Cardiac fibroblast (primary cell): ENCODE measurements around the gene DPPA3.
"Not testable (repeated sequence)": the region's sequence is repeated elsewhere in the genome, so short reads cannot be mapped to it uniquely, and the experiment has no call there.

ENCODE experiments used
- DNase-seq, 2 donors: peaks; one replicate each; pipeline versions ENCODE4 v3.0.0 to v3.0.0-alpha.2; 2010; ENCODE audit warnings: low read depth in 2 of 2
- H3K4me3 ChIP-seq, 2 donors: replicated peaks in 1 of 2; 1 replicate in 1 of 2; 2 replicates in 1 of 2; pipeline ENCODE4 v1.5.1; 2011; ENCODE audit warnings: low read depth in 2 of 2, low read length in 2 of 2, mild to moderate bottlenecking in 2 of 2, moderate library complexity in 1 of 2
- CTCF ChIP-seq: IDR thresholded peaks from one replicate; pipeline ENCODE4 v1.5.1; 2011; ENCODE audit warnings: low read depth, mild to moderate bottlenecking, low read length, inconsistent platforms

The DPPA3 gene

GRCh38 chr12:7711133-7711532 is at the start of gene DPPA3:
DPPA3 (plus strand) TSS chr12:7711433; CDS start chr12:7711571, 138 bp downstream.
- no peak for DNase-seq
- TF ChIP-seq CTCF, result no peak
- no peak within 1 kb of the TSS for H3K4me3 ChIP-seq

GRCh38 chr12:7661741-7662140 is 49.5 kb upstream of the DPPA3 start:
- no peak for DNase-seq
- no peak for TF ChIP-seq CTCF
- H3K4me3 ChIP-seq, result no peak overlapping the region

- TF ChIP-seq CTCF, result no peak
Measured at GRCh38 chr12:7666595-7666994, 44.6 kb upstream of the DPPA3 start.

GRCh38 chr12:7667125-7667524 is 44.1 kb upstream of the DPPA3 start:
- DNase-seq, result no peak
- TF ChIP-seq CTCF, result no peak
- H3K4me3 ChIP-seq, result no peak overlapping the region

More at GRCh38 chr12:7666595-7666994, 44.6 kb upstream of the DPPA3 start:
- DNase-seq, result no peak
- H3K4me3 ChIP-seq, result no peak overlapping the region

- H3K4me3 ChIP-seq, result no peak overlapping the region
- no peak for TF ChIP-seq CTCF
- no peak for DNase-seq
Measured at GRCh38 chr12:7668171-7668570, 43.1 kb upstream of the DPPA3 start.

- H3K4me3 ChIP-seq, DNase-seq: not testable (repeated sequence)
Measured at GRCh38 chr12:7675455-7675854, 35.8 kb upstream of the DPPA3 start.

- peak; percentile 13 for TF ChIP-seq CTCF
- H3K4me3 ChIP-seq, result not testable (repeated sequence)
- peak; percentile 43 to 57 for DNase-seq
Measured at GRCh38 chr12:7677432-7677888, 33.8 kb upstream of the DPPA3 start.
